Activated CD8-positive, alpha-beta T cell treated with anti-CD3 and anti-CD28 coated beads, Interleukin-2, amount 10 ng/mL, durations not matched to agents 7 days and 5 days (primary cell): ENCODE results near the gene TRIM9. TPM values are rescaled to one million over a fixed set of nuclear protein-coding genes. Genes with fewer than 3 reads are reported as not detected.

Experiments used
- ATAC-seq: fragments of 150-1000 bp; cut with Tn5 transposase; one replicate; pipeline ENCODE4 v1.10.0; 2021; ENCODE audit warnings: moderate library complexity
- CTCF ChIA-PET: fragments of 350-600 bp; sonication (Branson Sonifier 250); formaldehyde crosslinking; loops from one replicate; lab custom pipeline; 2021; ENCODE audit warnings: antibody characterized with exemption; lab: Charles Lee
- POLR2A ChIA-PET: fragments of 350-600 bp; sonication (Branson Sonifier 250); formaldehyde crosslinking; loops from one replicate; lab custom pipeline; 2021; ENCODE audit warnings: antibody characterized with exemption; lab: Charles Lee
- DNase-seq: peaks from one replicate; pipeline ENCODE4 v3.0.0-alpha.2; 2020
- H3K27ac Mint-ChIP-seq: one replicate; pipeline ENCODE4 v1.8.0; 2021; ENCODE audit warnings: mild to moderate bottlenecking, mixed read lengths
- H3K27me3 Mint-ChIP-seq: one replicate; pipeline ENCODE4 v1.8.0; 2021; ENCODE audit warnings: low read depth, mixed read lengths
- H3K36me3 Mint-ChIP-seq: one replicate; pipeline ENCODE4 v1.8.0; 2021; ENCODE audit warnings: low read depth, mixed read lengths
- H3K4me1 Mint-ChIP-seq: one replicate; pipeline ENCODE4 v1.8.0; 2021; ENCODE audit warnings: low read depth, mixed read lengths
- H3K4me3 Mint-ChIP-seq: one replicate; pipeline ENCODE4 v1.8.0; 2021; ENCODE audit warnings: mild to moderate bottlenecking, mixed read lengths
- H3K9me3 Mint-ChIP-seq: one replicate; pipeline ENCODE4 v1.8.0; 2022; ENCODE audit warnings: mixed read lengths; ENCODE audit not compliant: insufficient read depth
- total RNA-seq, 2 experiments: library from RNA; stranded (reverse); gene quantifications; one replicate each; pipeline ENCODE4 v1.2.3, GENCODE V29; 2021

Gene TRIM9
- total RNA-seq, 2 experiments from 2014 or later = 0.63 to 0.73 TPM

DNA sequence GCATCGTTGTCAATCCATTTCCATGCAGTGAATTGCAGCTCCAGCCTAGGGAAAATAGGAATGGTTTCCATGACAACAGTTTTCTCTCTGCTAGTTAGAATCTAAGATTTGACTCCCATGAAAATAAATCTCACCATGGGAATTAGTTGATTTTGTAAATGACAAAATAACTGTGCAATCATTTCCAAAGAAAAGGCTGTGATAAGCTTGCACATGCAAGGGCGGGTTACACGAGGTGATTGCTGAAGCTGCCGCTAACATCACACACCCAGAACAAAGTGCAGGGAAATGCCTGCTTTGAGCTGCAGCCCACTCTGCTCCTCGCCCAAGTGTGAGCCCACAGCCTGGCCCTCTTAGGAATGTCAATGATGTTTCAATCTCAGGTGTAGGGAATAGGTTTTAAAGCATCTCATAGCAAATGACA is 53.8 kb downstream of the TRIM9 start:
- no peak overlapping the region for H3K4me3 Mint-ChIP-seq
- DNase-seq = no peak
- no peaks in the 10 kb centered on the region for H3K36me3 Mint-ChIP-seq
- H3K4me1 Mint-ChIP-seq = no peaks in the 10 kb centered on the region
- no peak for ATAC-seq
- no peak overlapping the region for H3K27ac Mint-ChIP-seq
- ChIA-PET CTCF (no interaction called here), POLR2A (no interaction called here)
- peaks cover 2% of the 10 kb centered on the region for H3K27me3 Mint-ChIP-seq
- no peaks in the 10 kb centered on the region for H3K9me3 Mint-ChIP-seq

DNA sequence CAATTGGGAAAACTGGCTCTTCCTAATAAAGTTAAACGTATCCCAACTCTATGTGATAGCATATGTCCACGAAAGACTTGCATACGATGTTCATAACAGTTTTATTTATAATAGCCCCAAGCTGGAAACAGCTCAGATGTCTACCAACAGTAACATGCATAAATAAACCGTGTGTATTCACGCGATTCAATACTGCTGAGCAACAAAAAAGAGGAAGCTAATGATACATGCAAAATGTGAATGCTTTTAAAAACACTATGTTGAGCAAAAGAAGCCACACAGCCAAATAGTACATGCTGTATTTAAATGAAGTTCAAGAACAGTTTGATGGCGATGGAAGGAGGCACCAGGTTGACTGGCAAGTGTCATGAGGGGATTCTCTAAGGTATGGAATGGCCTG is 55.7 kb downstream of the TRIM9 start:
- H3K27ac Mint-ChIP-seq = no peak overlapping the region
- H3K4me1 Mint-ChIP-seq = no peaks in the 10 kb centered on the region
- no peaks in the 10 kb centered on the region for H3K36me3 Mint-ChIP-seq
- no peak overlapping the region for H3K4me3 Mint-ChIP-seq
- ChIA-PET POLR2A (no interaction called here), CTCF (interaction anchor here (1.0 kb wide), 1 partner anchor 55 kb away, joined by 3 read pairs; the partner anchor contains the start of gene TRIM9)
- ATAC-seq = no peak
- no peak for DNase-seq
- H3K9me3 Mint-ChIP-seq = no peaks in the 10 kb centered on the region
- H3K27me3 Mint-ChIP-seq = peaks cover 2% of the 10 kb centered on the region

DNA sequence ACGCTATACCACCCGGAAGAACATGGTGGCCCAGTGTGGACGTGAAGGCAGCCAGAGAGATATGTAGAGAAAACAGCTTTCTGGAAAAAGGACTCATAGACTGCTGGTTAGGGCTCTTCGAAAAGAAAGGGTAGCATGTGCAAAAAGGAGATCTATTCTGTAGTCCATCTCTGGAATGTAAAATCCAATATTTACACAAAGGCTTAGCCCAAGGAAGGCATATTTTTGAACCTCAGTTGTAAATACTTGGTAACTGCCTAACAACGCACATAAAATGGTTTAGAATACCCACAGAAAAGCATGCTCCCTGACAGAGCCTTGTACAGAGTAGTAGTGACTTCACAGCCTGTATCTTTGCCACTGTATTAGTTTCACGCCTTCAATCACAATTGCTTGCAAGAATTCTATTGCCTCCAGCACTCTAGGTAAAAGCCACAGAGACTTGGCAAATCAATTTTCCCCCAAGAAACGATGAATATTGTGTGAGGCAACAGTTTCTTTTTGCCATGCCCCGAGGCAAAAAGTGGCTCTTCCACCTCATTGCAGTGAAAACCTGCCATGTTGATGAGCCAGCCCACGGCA is 59.2 kb downstream of the TRIM9 start:
- H3K27me3 Mint-ChIP-seq = peaks cover 6% of the 10 kb centered on the region
- ATAC-seq (no peak), DNase-seq (no peak)
- no peaks in the 10 kb centered on the region for H3K9me3 Mint-ChIP-seq
- POLR2A ChIA-PET = no interaction called here
- no peak overlapping the region for H3K27ac Mint-ChIP-seq
- H3K4me1 Mint-ChIP-seq = no peaks in the 10 kb centered on the region
- H3K4me3 Mint-ChIP-seq = no peak overlapping the region
- CTCF ChIA-PET = no interaction called here
- no peaks in the 10 kb centered on the region for H3K36me3 Mint-ChIP-seq

DNA sequence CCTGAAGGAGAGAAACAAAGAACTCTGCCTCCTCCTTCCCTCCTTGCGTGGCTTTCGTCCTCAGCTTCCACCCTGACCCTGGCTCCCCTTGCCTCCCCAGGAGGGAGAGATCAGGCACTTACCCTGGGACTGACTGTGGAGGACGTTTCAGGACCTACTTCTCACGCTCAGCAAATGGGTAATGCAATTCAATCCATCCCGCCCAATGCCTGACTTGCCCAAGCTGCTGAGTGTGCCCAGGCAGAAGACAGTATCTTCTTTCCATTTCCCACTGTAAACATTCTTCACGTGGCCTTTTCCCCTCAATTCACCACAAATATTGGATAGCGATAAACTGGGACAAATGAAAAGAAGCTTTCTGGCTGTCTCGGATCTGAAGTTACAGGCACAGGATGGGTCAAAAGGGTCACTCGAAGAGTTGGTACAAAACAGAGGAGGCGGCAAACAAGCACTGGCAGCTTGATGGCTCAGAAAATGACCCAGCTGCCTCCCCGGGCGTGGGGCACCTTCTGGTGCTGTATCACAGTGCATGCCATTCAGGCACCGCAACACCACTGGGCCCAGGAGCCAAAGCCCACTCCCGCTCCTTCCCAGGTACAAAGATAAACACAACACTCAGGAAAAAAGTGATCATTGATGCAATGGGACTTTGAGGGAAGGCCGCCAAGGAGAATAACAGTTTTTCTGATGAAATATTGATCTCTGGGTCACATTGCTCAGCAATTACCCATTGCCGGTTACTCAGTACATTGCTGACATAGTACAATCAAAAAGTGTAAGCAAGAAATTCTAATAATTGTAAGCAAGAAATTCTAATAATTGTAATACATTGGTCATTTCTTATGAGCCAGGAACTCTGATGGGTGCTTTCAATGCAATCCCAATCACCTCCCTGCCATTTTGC is 65.8 kb downstream of the TRIM9 start:
- ATAC-seq (no peak), DNase-seq (no peak)
- Mint-ChIP-seq H3K27me3 (peaks cover 3% of the 10 kb centered on the region), H3K4me3 (no peak overlapping the region), H3K9me3 (no peaks in the 10 kb centered on the region), H3K36me3 (no peaks in the 10 kb centered on the region), H3K27ac (no peak overlapping the region), H3K4me1 (no peaks in the 10 kb centered on the region)
- POLR2A ChIA-PET = no interaction called here
- CTCF ChIA-PET = no interaction called here

DNA sequence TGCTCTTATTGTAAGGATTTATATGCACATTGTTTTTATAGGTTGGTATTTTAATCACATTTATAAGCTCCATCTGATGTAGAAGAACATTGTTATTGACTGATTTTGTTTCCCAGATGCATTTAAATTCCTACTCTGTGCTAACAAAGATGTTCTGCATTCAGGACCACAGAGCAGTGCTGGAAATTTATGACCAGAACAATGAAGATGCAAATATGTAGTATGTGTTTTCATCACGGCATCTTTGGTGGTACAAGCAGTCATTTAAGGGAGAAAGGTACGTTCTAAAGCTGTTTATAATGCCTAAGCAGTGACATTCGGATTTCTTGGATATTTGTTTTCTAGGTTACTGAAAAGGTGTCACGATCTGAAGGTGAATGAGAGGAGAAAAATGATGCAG is 66.5 kb downstream of the TRIM9 start:
- Mint-ChIP-seq H3K4me1 (no peaks in the 10 kb centered on the region), H3K27me3 (no peaks in the 10 kb centered on the region), H3K9me3 (no peaks in the 10 kb centered on the region), H3K36me3 (no peaks in the 10 kb centered on the region), H3K4me3 (no peak overlapping the region), H3K27ac (no peak overlapping the region)
- CTCF ChIA-PET = no interaction called here
- ATAC-seq (no peak), DNase-seq (no peak)
- POLR2A ChIA-PET = no interaction called here

DNA sequence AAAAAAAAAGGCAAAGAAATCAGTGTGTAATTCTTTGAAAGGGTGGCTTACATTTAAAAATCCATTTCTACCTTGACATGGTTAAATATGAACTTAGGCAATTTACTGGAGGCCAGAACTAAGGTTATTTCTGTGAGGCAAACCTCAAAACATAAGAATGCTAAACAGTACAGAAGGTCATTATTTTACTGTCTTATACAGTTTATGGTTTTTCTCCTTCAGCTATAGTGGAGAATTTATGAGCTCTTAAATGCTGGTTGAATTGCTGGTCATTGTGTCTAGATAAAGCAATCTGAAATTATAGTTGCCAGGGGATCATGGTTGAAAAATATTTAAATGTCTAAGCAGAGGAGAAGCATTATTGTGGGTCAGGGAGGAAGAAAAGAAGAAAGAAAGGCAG is 70.5 kb downstream of the TRIM9 start:
- H3K36me3 Mint-ChIP-seq = no peaks in the 10 kb centered on the region
- ChIA-PET POLR2A (no interaction called here), CTCF (no interaction called here)
- no peaks in the 10 kb centered on the region for H3K27me3 Mint-ChIP-seq
- H3K4me3 Mint-ChIP-seq = no peak overlapping the region
- H3K9me3 Mint-ChIP-seq = no peaks in the 10 kb centered on the region
- H3K4me1 Mint-ChIP-seq = no peaks in the 10 kb centered on the region
- no peak for ATAC-seq
- no peak for DNase-seq
- no peak overlapping the region for H3K27ac Mint-ChIP-seq

DNA sequence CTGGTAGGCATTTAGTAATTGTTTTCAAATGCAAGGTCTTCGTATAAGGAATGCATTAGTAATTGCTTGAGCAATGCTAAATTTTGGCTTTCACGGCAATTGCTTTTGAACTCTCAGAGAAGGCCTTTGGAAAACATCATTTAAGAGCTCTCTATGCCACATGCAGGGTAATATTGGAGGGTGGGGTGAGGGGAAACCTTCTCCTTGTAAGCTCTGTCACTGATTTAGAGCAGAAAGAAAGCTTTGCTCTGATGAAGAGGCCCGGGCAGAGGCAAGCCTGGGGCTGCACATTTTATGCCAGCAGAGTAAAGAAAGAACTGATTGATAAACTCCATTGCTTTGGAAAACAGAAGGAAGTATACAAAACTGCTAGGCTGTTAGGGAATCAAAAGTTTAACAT is 70.9 kb downstream of the TRIM9 start:
- H3K9me3 Mint-ChIP-seq = no peaks in the 10 kb centered on the region
- H3K4me1 Mint-ChIP-seq = no peaks in the 10 kb centered on the region
- H3K27ac Mint-ChIP-seq = no peak overlapping the region
- no peak for ATAC-seq
- POLR2A ChIA-PET = no interaction called here
- no peaks in the 10 kb centered on the region for H3K36me3 Mint-ChIP-seq
- H3K4me3 Mint-ChIP-seq = no peak overlapping the region
- no peaks in the 10 kb centered on the region for H3K27me3 Mint-ChIP-seq
- CTCF ChIA-PET = no interaction called here
- DNase-seq = no peak

DNA sequence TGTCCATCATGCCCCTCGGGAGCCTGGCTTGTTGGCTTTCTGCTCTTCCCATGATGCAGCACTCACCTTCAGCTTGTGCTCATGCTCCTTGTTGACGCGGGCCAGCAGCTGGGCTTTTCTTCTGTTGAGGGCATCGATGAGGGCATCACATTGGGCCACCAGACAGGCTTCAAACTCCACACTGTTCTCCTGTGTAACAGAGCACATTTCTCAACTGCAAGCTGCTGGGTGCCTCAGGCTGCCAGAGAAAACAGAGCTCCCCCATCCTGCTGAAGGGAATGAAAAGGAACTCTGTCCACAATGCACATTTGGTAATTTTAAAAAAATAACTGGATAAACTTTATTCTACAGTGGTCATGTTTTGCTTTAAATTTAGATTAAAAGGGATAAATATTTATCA is 72.1 kb downstream of the TRIM9 start:
- no peaks in the 10 kb centered on the region for H3K4me1 Mint-ChIP-seq
- DNase-seq (no peak), ATAC-seq (no peak)
- H3K27ac Mint-ChIP-seq = no peak overlapping the region
- POLR2A ChIA-PET = no interaction called here
- H3K36me3 Mint-ChIP-seq = no peaks in the 10 kb centered on the region
- H3K4me3 Mint-ChIP-seq = no peak overlapping the region
- no peaks in the 10 kb centered on the region for H3K27me3 Mint-ChIP-seq
- CTCF ChIA-PET = no interaction called here
- H3K9me3 Mint-ChIP-seq = no peaks in the 10 kb centered on the region

DNA sequence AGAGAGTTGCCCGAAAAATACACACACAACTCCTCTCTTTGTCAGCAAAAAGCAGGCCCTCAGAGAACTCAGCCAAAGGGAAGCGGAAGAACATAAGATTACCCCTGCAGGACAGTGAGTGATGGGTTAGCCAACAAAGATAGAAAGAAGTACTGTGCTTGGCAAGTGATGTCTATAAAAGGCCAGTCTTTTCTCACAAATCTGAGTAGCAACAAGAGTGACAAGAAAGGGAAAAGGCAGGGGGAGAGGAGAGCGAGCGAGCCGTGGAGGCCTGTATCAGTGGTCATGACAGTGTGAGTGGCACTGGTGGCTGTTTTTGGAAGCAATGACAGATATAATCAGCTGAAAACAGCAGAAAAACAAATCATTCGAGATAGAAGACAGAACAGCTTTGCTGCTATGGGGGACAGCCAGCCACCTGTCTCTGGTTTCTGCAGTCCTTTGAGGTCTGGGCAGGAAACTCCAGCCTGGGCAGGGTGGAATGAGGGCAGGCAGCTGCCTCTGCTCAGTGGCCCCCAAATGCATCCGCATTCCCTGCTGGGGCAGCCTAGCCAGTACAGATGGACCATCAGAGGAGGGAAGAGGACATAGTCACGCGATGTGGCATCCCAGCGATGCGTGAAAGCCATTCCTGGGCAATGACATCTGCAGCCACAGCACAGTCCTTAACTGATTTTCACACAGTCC is 74.7 kb downstream of the TRIM9 start:
- H3K36me3 Mint-ChIP-seq = no peaks in the 10 kb centered on the region
- ATAC-seq = no peak
- no peak for DNase-seq
- no peaks in the 10 kb centered on the region for H3K27me3 Mint-ChIP-seq
- H3K27ac Mint-ChIP-seq = no peak overlapping the region
- ChIA-PET CTCF (no interaction called here), POLR2A (no interaction called here)
- no peaks in the 10 kb centered on the region for H3K9me3 Mint-ChIP-seq
- H3K4me3 Mint-ChIP-seq = no peak overlapping the region
- H3K4me1 Mint-ChIP-seq = no peaks in the 10 kb centered on the region

DNA sequence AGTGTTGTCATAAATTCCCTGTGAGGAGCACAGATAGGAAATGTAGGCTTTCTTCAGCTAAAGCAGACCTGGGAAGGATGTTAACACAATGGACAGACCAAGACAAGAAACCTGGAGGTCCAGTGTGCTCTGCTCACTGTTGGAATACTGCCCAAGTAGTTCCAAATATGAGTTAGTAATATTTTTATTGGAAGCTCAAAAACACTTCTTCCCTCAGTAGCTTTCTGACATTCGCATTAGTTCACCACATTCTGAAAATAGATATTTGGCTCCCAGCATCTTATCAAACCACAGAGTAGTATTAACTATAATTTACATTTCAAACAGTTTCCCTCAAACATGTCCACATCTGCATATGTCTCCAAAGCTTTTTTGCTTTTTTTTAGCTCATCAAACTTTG is 75.8 kb downstream of the TRIM9 start:
- ChIA-PET POLR2A (no interaction called here), CTCF (no interaction called here)
- ATAC-seq (no peak), DNase-seq (no peak)
- no peak overlapping the region for H3K27ac Mint-ChIP-seq
- H3K4me1 Mint-ChIP-seq = no peaks in the 10 kb centered on the region
- no peak overlapping the region for H3K4me3 Mint-ChIP-seq
- H3K36me3 Mint-ChIP-seq = no peaks in the 10 kb centered on the region
- no peaks in the 10 kb centered on the region for H3K27me3 Mint-ChIP-seq
- H3K9me3 Mint-ChIP-seq = no peaks in the 10 kb centered on the region

DNA sequence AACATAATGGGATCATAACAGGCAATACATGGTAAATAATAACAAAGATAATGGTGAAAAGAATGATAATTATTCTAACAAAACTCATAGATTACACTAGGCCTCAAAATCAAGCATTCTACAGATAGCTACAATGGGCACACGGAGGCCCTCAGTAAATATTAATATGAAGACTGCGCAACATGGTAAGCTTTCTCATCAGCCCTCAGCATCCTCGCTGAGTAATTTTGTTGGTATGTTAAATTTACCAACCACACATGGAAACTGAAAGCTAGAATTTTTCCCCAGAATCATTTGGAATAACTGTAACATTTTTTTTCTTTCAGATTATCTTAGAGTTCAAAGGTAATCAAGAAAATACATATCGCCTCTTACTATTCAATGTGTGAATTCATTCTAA is 76.4 kb downstream of the TRIM9 start:
- Mint-ChIP-seq H3K4me3 (no peak overlapping the region), H3K27ac (no peak overlapping the region), H3K4me1 (no peaks in the 10 kb centered on the region), H3K27me3 (no peaks in the 10 kb centered on the region), H3K36me3 (no peaks in the 10 kb centered on the region), H3K9me3 (no peaks in the 10 kb centered on the region)
- ChIA-PET CTCF (no interaction called here), POLR2A (no interaction called here)
- ATAC-seq (no peak), DNase-seq (no peak)

DNA sequence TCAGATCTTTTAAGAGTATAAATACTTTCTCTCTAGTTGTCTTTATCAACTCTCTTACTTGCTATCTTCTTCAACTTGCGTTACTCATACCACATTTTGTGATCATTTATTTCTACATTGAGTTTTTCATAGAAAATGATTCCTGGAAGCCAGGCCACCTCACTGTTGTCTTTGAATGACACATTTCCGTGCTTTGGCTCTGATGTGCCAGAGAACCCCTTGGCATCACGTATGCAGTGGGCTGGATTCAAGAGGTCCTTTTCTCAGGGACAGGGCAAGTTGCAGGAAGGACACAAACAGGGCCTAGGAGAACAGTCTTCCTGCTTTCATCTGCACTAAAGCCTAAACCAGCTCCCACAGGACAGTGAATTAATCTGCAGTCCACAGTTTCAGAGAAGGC is 80.3 kb downstream of the TRIM9 start:
- Mint-ChIP-seq H3K36me3 (no peaks in the 10 kb centered on the region), H3K4me1 (no peaks in the 10 kb centered on the region), H3K27ac (no peak overlapping the region), H3K4me3 (no peak overlapping the region), H3K27me3 (no peaks in the 10 kb centered on the region), H3K9me3 (no peaks in the 10 kb centered on the region)
- ChIA-PET CTCF (no interaction called here), POLR2A (no interaction called here)
- ATAC-seq (no peak), DNase-seq (no peak)
